DMS 273 (cell line): ENCODE results near the gene KIF16B.

Experiments used
- DNase-seq: peaks from one replicate; lab custom pipeline; 2025; ENCODE audit not compliant: unreplicated experiment; lab: John Stamatoyannopoulos, UW

The KIF16B gene

DNA sequence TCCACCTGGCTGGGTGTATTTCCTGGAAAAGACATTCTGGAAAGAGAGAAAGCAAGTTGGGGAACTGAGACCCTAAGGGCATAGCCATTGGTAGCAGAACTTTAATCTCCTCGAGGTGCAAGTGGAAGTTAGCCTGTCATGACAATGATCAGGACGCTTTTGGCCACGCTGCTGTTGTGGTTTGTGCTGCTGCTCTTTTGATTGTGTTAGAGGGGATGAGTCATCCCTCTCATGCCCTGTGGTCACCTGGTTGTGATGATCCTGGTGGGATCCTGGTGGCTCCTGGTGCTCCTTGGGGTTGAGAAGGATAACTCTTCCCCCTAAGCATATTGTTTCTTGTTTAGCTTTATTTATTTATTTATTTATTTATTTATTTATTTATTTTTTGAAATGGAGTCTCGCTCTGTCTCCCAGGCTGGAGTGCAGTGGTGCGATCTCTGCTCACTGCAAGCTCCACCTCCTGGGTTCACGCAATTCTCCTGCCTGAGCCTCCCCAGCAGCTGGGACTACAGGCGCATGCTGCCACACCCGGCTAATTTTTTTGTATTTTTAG, 350.3 kb downstream of the KIF16B start:
- DNase-seq = no peak
